NCI-H1048 (cell line): ENCODE results near the gene SLC51A.
"Not testable (repeated sequence)": the region's sequence is repeated elsewhere in the genome, so short reads cannot be mapped to it uniquely, and the experiment has no call there.

Experiments used
- DNase-seq: peaks from one replicate; lab custom pipeline; 2025; lab: John Stamatoyannopoulos, UW

The SLC51A gene

DNA sequence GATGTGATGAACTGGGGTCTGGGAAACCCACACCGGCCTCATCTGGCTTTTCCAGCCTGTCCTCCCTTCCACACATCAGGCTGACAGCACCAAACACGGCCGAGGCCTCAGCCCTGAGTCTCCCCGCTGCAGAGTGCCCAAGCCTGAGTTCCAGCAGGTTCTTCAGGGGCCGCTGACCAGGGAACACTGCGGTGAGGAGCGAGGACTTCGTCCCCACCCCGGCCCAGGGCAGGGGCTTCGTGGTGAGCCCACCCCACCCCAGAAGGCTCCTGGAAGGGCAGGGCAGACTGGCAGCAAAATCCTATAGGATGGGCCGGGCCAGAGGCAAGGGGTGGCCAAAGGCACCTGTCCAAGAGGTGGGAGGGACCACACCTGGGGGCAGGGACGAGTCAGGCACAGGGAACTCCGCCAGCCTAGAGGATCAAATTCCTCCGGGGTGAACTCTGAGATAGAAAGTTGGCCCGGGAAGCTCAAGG is at the start of gene SLC51A:
Gene SLC51A, plus strand, starts transcription at position 446 of the 476 bp plus-strand sequence. CDS start 179 bp downstream, outside the sequence.
- no peak for DNase-seq

DNA sequence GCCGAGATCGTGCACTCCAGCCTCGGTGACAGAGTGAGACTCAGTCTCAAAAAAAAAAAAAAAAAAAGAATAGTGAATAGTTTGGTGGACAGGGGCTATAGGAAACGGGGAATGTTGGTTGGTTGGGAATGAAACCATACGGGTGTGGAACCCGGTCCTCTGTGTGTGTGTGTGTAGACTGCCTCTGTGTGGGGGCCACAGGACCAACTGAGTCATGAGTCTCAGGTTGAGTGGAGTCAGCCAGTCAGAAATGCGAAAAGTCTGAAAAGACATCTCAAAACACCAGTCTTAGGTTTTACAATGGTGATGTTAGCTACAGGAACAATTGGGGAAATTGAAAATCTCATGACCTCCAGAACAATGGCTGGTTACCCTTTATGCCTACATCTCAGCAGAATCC is 49.6 kb upstream of the SLC51A start:
- DNase-seq = no peak

DNA sequence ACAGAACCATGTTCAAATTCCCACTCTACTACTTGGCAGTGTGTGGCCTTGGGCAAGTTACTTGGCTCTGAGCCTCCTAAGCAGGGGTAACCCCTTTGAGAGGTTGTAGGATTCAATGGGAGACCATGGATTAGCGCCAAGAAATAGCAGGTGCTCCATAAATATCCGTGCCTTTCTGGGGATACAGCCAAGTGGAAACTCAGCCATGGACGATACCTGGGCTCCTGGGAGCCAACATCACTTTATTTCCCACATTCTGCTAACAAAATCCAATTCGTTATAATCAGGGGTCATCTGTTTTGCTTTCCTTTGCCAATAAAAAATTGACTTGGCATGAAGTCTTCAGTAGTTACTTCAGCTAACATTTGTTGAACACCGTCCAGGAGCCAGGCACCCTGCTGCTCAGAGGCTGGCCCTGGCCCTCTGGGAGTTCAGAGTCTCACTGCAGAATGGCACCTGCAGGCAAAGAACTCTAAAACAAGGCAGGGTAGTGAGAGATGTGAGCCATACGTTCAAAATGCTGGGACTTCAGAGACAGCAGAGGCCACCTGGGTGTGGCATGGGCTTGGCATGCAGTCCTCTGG is 47.4 kb upstream of the SLC51A start:
- DNase-seq = no peak

DNA sequence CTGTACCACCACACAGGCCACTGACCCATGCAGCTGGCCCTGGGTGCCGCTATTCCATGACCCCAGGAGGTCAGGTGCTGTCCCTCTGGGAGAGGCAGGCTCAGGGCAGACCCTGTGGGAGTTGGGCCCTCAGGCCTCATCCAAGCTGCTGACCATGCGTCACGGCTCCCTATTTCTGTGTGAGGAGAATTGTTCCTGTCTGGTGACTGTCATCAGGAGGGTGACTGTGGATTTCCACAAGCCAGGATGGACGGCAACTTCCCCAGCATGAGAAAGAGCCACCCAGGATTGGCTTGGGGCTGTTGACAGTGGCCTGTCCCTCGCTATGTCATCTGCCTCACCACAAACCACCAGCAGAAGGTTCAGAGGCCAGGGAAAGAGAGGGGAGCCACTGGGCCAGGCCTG is 46.5 kb upstream of the SLC51A start:
- DNase-seq = no peak

DNA sequence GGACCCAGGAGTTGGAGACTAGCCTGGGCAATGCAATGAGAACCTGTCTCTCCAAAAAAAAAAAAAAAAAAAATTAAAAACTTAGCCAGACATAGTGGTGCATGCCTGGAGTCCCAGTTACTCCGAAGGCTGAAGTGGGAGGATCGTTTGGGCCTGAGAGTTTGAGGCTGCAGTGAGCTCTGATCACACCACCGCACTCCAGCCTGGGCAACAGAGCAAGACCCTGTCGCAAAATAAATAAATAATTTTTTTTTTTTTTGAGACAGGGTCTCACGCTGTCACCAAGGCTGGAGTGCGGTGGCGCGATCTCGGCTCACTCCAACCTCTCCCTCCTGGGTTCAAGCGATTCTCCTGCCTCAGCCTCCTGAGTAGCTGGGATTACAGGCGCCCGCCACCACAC is 46.0 kb upstream of the SLC51A start:
- DNase-seq = not testable (repeated sequence)

DNA sequence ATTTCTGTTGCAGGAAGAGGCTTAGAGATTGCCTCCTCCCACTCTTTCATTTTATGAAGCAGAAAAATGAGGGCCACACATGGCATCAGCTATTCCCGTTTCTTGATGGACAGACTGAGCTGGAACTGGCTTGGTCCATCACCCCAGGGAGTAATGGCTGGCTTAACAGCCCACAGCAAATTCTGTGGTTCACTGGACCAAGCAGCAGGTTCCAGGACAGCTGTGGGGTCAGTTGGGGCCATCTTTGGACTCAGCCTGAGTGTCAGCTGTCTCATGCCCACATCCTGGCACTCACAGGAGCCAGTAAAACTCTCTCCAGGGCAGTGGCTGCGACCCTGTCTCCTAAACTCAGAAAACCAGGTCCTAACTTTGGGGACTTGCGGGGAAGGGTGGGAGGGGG is 41.7 kb upstream of the SLC51A start:
- DNase-seq = no peak

DNA sequence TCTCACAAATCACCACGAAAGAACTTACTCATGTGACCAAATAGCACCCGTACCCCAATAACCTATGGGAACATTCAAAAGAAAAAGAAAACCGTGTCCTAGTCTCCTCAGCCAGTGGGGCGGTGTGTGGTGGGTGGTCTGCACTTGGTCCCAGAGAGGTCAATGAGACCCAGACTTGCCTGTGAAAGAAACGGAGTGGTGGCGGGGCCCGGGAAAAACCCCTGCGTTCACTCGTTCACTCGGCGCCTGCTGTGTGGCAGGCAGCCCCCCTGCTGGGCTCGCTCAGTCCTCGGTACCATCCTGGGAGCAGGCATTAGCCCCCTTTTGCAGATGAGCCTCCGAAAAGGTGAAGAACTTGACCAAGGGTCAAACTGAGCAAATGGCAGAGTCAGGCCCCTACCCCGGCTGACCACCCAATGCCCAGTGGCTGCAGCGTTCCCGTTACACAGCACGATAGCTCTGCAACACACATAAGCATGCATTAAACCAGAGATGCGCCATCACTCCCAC is 41.2 kb upstream of the SLC51A start:
- no peak for DNase-seq

DNA sequence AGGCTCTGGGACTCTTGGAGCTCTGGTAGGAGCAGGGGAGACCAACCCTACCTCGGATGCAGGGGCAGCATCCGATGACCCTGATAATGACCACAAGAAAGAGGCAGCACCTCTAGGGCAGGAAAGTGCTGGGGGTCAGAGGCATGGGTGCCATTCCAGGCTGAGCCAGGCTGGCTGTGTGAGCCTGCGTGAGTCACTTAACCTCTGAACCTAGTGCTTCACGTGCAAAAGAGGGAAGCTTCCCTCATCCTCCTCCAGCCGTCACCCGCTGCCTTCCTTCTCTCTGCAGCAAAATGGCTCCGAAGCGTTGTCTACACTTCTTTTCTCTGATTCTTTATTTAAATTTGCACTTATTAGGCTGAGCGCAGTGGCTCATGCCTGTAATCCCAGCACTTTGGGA is 40.6 kb upstream of the SLC51A start:
- DNase-seq = no peak

DNA sequence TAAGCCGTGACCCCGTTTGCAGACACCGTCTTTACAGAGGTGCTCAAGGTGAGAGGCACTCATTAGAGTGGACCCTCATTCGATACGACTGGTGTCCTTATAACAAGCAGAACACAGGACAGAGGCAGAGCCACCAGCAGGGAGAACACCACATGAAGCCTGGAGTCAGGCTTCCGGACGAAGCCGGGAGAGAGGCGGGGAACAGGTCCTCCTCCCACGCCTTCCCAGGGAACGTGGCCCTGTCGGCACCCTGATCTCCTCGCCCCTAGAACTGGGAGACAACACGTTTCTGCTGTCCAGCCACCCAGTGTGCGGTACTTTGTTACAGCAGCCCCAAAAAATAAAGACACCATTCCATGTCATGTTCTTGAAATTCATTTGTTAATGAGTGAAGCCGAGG is 38.8 kb upstream of the SLC51A start:
- DNase-seq = no peak

DNA sequence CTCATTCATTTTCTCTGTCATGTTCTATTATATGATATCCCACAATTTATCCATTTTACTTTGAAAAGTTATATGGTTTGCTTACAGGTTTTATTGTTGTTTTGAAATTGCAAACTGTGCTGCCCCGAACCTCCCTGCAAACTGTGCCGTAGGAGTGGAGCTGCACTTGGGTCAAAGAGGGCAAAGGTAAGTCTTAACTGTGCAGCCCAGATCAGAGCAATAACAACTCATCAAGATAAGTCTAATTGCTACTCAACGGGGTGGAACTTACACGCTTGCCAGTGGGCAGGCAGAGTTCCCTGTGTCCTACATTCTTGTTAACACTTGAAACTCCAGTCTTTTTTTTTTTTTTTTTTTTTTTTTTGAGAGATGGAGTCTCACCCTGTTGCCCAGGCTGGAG is 38.4 kb upstream of the SLC51A start:
- DNase-seq = no peak

DNA sequence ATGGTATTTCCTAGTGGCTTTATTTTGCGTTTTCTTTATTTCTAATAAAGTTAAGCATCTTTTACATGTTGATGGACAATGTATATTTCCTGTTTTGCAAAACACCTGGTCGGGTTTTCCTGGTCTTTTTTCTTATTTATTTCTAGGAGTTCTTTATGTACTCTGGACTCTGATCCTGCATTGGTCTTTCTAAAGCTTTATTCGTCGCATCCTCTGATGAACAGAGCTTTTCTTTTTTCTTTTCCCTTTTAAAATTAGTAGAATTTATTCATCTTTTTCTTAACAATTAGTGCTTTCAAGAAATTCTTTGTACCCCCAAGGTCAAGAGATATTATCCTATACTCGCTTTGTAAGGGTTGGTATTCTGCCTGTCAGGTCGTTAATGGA is 37.3 kb upstream of the SLC51A start:
- no peak for DNase-seq

DNA sequence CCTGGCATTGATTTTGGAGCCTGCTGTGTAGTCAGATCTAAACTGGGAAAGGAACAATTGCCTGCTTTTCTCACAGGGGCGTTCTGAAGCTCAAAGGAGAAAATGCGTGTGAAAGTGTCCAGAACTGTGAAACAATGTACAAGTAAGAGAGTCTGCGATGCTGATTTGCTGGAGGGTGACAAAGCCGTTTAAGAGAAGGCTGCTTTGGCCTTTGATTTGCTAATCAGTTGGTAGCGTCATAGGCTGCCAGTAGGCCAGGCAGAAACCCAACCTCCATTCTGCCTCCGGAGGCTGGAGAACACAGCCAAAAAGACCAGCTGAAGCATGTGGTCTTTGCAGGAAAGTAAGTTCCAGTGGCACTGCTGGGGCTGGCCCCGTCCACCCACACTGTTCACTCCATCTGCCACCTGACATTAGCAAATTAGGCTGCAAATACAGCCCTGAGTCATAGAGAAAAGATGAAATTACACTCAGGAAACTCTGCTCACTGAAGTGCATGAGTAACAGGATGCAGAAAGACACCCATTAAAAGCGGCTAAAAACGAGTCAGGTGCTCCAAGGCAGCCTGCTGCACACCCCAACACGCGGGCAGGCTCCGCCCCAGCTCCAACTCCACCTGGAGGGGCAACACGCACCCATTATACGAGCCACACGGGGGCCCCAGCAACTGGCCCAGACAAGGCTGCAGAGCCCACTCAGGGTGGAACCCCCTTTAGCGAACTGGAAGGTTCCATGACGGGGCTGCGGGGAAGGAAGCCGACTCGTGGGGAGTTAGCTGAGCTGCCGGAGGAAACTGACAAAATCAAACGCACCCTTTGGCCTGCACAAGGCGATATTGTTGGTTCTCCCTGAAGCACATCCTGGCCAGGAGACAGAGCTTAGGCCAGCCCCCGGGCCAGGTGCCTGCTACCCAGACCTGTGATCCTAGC is 36.7 kb upstream of the SLC51A start:
- DNase-seq = no peak

DNA sequence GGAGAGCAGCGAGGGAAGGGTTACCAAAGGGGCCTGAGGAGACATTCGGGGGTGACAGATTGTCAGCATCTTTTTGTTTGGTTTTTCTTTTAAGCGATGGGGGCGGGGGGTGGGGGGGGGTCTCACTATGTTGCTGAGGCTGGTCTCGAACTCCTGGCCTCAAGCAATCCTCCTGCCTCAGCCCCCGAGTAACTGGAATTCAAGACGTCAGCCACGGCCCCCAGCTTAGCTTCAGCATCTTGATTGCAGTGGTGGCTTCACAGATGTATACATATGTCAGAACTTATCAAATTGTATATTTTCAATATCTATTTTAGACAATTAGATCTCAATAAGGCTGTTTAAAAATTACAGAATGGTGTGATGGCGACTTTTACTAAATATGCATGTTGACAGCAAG is 36.0 kb upstream of the SLC51A start:
- no peak for DNase-seq

DNA sequence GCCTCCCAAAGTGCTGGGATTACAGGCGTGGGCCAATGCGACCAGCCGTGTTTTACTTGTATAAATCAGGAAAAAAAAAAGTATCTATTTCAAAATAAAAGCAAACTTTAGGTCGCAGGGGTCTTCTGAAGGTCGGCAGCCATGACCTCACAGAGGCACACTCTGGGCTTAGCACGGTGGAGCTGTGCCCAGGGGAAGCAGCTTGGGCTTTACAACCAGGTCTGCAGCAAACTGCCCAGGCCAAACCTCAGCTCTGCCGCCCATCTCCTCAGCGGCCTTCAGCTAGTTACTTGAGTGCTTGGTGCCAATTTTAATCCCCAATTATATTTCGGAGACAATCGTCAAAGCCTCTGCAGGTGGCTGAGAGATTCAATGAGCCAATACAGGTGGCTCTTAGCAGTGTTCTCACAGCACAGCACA is 35.2 kb upstream of the SLC51A start:
- no peak for DNase-seq

DNA sequence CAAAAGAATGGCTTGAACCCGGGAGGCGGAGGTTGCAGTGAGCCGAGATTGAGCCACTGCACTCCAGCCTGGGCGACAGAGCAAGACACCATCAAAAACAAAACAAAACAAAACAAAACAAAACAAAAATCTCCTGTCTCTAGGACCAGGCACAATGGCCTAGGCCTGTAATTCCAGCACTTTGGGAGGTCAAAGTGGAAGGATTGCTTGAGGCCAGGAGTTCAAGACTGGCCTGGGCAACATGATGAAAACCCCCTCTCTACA is 32.2 kb upstream of the SLC51A start:
- DNase-seq = not testable (repeated sequence)

DNA sequence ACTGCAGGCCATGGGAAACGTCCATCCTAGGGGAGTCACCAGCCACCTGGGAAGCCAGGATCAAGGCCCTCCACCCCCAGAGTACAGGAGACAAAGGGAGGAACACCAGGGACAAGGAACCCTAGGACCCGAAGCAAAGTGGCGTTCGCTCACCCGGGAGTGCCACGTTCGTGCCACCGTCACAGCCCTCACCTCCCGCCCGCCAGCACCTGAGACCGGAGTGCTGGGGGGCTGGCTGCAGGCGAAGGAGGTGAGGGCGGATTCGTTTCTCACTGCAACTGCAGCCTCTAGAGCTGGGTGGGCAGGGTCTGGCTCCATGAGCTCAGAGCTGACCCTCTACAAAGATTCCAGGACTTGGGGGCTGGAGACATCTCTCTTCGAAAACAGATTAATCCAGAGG is 31.5 kb upstream of the SLC51A start:
- DNase-seq = no peak

DNA sequence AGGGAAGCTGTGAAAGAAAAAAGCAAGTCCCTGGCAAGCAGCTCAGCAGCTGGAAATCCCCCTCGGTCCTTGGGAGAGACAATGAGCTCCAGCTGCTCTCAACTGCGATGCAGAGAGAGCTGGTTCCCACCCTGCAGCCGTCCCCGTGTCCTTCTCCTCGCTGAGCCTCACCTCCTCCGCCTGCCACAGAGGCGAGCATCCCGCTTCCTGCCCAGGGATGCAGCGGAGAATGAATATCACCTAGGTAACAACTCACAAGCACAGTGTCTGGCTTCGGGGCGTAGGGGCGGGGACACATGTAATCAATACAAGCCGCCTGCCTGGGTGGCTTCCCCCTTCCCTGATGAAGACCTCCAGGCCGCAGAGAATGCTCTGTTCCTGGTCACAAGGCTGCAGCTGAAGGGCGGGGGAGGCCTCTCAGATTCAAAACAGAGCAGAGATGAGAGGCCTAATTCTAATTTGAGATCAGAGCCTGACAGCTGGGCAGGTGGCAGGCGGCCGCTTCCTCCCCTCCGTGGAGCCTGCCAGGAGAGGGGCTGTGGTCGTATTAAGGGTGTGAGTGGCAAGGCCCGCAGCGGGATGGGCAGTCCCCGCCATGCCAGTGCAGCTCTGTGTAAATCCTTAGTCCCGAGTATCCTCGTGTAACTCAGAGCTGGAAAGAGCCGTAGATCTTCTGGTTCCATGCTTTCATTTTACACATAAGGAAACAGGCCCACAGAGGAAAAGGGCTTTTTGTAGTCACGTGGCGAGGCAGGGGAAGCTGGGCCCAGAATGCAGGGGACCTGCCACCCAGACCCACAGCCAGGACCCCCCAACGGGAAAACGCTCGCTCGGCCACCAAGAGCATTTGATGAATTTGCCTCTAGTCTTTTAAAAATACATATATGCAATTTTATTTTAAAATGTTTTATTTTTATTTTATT is 29.4 kb upstream of the SLC51A start:
- no peak for DNase-seq

DNA sequence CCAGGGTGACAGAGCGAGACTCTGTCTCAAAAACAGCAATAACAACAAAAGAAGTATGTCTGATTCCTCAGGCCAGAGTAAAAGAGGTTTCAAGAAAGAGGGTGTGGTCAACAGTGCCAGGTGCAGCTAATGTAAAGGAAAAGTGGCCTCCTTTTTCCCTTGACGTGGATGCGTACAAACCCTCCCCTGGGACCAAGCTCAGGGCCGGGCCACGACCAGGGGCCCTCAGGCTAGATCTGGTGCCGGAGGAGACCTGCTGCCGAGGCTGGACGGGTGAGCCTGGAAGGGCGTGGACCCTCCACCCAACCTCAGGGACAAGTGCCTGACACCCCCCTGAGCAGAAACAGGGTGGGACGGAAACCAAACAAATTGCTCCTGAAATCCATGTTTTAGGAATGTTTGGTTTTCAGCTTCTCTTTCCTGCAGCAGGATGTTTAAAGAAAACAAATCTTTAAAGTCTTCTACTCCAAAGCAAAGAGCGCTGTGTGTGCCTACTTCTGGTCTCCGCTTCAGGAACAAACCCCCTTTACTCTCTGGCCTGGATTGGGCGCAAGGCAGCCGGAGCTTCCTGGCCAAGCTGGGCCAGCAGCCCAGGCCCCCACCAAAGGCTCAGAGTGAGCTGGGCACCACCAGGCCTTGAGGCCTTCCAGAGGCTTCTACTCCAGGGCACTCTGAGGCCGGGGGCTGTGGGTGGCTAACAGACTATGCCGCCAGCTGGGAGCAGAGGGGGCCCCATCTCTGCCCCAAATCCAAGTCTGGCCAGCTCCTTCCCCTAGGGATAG is 26.6 kb upstream of the SLC51A start:
- no peak for DNase-seq

DNA sequence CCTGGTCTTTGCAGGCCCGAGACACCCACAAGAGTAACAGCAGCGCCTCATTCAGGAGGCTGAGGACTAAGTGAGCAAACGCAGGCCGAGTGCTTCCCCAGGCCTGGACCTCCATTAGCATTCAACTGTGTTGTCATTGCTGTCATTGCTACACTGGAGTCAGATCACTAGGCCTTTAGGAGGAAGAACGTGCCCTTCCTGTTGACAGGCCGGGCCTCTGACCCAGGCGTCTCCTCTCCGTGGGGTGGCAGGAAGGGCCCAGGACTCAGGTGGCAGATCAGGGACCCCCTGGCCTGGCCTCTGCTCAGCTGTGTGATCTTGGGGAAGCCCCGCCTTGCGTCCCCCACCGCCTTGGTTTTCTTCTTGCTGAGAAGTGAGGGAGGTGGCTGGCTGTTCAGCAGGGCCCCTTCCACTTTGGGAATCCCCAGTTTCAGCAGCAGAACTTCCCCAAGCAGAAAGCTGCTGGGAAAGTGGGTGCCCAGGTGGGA is 24.3 kb upstream of the SLC51A start:
- no peak for DNase-seq

DNA sequence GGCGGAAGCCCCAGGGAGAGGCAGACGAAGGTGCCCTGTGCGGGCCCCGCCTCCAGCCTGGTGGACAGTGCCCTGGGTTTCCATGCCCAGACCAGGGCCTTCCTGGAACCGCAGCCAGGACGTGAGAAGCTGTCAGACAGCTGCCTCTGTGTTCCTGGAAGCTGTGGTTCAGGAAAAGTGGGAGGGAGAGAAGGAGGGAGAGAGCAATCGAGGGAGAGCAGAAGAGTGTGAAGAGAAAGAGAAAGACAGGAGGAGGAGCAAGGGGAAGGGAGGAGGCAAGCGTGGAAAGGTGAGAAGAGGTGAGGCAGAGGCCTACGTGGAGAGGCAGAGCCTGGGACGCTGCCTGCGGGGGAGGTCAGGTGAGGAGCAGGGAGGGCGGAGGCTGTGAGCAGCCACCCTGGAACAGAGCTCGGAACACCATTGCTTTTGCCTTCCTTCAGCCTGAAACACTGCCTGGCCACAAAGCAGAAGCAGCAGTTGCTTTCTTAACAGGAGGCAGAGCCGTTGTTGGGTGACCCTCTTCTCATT is 23.7 kb upstream of the SLC51A start:
- DNase-seq = no peak

DNA sequence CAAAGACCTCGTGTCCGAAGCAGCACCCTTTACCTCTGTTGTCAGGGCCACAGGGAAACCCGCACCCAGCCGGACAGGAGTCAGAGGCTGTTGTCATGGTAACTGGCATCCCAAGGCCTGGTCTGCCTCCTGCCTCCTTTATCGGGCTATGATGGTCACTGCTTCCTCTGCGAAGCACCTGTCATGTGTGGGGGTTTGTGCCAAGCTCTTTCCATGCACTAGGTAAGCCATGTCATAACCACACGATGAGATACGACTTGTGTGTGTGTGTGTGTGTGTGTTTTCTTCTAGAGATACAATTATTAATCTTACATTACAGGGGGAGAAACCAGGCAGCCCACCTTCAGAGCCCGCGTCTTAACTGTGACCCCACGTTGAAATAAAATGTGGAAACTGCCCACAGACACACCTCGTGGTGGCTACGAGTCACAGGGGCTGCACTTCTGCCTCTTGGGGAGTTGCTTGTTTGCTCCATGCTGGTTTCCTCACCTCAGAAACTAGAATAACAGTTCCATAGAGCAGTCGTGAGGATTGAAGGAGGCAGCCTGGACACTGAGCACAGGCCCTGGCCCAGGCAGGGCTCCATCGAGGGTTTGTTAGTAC is 23.1 kb upstream of the SLC51A start:
- no peak for DNase-seq
